Measurements from ENCODE around the gene B3GNT8. TPM values are rescaled to one million over a fixed set of nuclear protein-coding genes. Genes with fewer than 3 reads are reported as not detected.

Gene B3GNT8
- total and polyA plus RNA-seq, 2 experiments from 2014 or later: 5.3 to 17.7 TPM

DNA sequence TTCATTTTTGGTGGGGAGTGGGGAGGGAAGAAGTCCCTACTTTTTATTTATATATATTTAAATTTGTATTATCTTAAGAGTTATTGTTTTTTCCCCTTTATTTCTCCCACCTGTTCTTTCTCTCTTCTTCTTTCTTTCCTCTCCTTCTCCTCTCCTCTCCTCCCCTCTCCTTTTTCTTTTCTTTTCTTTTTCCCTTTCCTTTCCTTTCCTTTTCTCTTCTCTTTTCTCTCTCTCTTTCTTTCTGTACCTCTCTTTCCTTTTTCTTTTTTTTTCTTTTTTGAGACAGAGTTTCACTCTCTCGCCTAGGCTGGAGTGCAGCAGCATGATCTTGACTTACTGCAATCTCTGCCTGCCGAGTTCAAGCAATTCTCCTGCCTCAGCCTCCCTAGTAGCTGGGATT, 27.6 kb downstream of the B3GNT8 start:
- Histone ChIP-seq H3K4me3 (no peak overlapping the region), H3K9me2 (replicated peaks; ENCODE audit: insufficient read depth) (no peaks in the 10 kb centered on the region), H3K27ac (no peak overlapping the region), H2AFZ (no peak overlapping the region), H3K9me3 (ENCODE audit: low read depth) (no peaks in the 10 kb centered on the region), H3K36me3 (replicated peaks; ENCODE audit: insufficient read depth, low read depth) (no peaks in the 10 kb centered on the region), H3K4me2 (no peak overlapping the region), H3K79me2 (peaks cover 31% of the 10 kb centered on the region), H3K27me3 (no peaks in the 10 kb centered on the region), H3K4me1 (ENCODE audit: insufficient read depth) (peaks cover 3% of the 10 kb centered on the region), H4K20me1 (ENCODE audit: insufficient read depth, poor library complexity, severe bottlenecking) (no peaks in the 10 kb centered on the region)
- WGBS (ENCODE audit: low lambda C conversion rate, missing lambda C conversion rate): 98% methylated on average over 2 of the region's 2 CpGs
- no peak for TF ChIP-seq EZH2 (IDR thresholded peaks at IDR 0.05; ENCODE audit: borderline replicate concordance)
- no peak for TF ChIP-seq EZH2phosphoT487 (IDR thresholded peaks at IDR 0.05; ENCODE audit: low read depth, severe bottlenecking, unreplicated experiment)
- TF ChIP-seq, protein P1, sequence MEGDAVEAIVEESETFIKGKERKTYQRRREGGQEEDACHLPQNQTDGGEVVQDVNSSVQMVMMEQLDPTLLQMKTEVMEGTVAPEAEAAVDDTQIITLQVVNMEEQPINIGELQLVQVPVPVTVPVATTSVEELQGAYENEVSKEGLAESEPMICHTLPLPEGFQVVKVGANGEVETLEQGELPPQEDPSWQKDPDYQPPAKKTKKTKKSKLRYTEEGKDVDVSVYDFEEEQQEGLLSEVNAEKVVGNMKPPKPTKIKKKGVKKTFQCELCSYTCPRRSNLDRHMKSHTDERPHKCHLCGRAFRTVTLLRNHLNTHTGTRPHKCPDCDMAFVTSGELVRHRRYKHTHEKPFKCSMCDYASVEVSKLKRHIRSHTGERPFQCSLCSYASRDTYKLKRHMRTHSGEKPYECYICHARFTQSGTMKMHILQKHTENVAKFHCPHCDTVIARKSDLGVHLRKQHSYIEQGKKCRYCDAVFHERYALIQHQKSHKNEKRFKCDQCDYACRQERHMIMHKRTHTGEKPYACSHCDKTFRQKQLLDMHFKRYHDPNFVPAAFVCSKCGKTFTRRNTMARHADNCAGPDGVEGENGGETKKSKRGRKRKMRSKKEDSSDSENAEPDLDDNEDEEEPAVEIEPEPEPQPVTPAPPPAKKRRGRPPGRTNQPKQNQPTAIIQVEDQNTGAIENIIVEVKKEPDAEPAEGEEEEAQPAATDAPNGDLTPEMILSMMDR (IDR thresholded peaks at IDR 0.05; ENCODE audit: poor library complexity): no peak
- DNase-seq (ENCODE audit: low spot score): no peak

DNA sequence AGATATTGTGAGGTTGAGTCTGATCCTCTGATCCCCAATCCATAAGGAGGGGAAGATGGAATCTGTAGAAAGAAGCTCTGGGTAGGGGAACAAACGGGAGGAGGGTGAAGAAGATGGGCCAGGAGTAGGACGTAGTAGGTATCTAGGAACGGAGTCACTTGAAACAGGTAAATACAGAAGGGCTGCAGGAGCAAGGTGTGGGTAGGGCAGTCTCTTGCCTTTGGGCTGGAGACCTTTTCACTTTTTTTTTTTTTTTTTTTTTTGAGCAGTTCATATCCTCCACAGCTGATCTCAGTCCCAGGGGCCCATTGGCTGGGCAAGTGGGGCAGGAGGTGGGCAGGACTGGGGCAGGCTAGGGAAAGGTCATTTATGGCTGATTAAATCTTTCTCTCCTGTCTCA, 28.1 kb downstream of the B3GNT8 start:
- H3K4me2 ChIP-seq: peak overlapping the region; percentile 94
- no peak overlapping the region for H3K4me3 ChIP-seq
- 87% methylated on average over 3 of the region's 3 CpGs for WGBS (ENCODE audit: low lambda C conversion rate, missing lambda C conversion rate)
- no peak overlapping the region for H2AFZ ChIP-seq
- no peaks in the 10 kb centered on the region for H4K20me1 ChIP-seq (ENCODE audit: insufficient read depth, poor library complexity, severe bottlenecking)
- TF ChIP-seq EZH2phosphoT487 (IDR thresholded peaks at IDR 0.05; ENCODE audit: low read depth, severe bottlenecking, unreplicated experiment) (no peak), EZH2 (IDR thresholded peaks at IDR 0.05; ENCODE audit: borderline replicate concordance) (no peak)
- TF ChIP-seq, protein P1 (IDR thresholded peaks at IDR 0.05; ENCODE audit: poor library complexity): no peak
- peaks cover 3% of the 10 kb centered on the region for H3K4me1 ChIP-seq (ENCODE audit: insufficient read depth)
- no peaks in the 10 kb centered on the region for H3K27me3 ChIP-seq
- DNase-seq (ENCODE audit: low spot score): no peak
- H3K9me2 ChIP-seq (replicated peaks; ENCODE audit: insufficient read depth): no peaks in the 10 kb centered on the region
- peaks cover 31% of the 10 kb centered on the region for H3K79me2 ChIP-seq
- H3K9me3 ChIP-seq (ENCODE audit: low read depth): no peaks in the 10 kb centered on the region
- no peak overlapping the region for H3K27ac ChIP-seq
- no peaks in the 10 kb centered on the region for H3K36me3 ChIP-seq (replicated peaks; ENCODE audit: insufficient read depth, low read depth)

DNA sequence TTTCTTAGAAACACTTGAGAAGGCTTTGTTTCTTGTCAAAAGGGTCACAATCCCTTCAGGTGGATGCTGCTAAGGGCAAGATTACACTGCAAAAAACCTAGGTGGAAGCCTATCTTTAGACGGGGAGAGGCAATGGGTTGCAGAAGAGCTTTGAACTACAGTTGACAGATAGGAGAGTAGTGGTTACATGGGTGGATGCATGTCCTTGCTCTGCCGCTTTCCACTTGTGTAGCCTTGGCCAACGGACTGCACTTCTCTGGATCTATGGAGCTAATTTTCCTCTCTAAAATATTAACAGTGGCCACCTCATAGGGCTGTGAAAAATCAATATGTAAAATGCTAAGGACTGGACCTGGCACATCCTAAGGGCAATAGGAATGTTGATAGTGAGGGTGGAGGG, 28.6 kb downstream of the B3GNT8 start:
- no peaks in the 10 kb centered on the region for H3K9me2 ChIP-seq (replicated peaks; ENCODE audit: insufficient read depth)
- TF ChIP-seq EZH2 (IDR thresholded peaks at IDR 0.05; ENCODE audit: borderline replicate concordance) (no peak), EZH2phosphoT487 (IDR thresholded peaks at IDR 0.05; ENCODE audit: low read depth, severe bottlenecking, unreplicated experiment) (no peak)
- TF ChIP-seq, protein P1 (IDR thresholded peaks at IDR 0.05; ENCODE audit: poor library complexity): no peak

DNA sequence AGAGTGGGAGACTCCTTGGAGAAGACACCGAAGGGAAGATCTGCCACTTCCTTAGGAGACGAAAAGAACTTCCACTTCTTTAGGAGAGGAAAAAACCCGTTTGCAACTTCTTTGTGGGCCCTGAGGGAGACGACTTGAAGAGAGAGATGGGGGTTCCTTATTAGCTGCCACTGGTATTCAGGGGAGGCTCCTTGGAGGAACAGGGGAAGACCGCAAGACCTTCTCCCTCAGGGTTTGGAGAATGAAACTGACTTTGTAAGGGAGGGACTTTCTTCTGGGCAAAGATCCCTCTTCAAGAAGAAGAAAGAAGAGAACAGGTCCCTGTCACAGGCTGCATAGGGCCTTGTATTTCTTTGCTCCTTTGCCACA, 29.1 kb downstream of the B3GNT8 start:
- Histone ChIP-seq H3K9me3 (ENCODE audit: low read depth) (no peaks in the 10 kb centered on the region), H4K20me1 (ENCODE audit: insufficient read depth, poor library complexity, severe bottlenecking) (no peaks in the 10 kb centered on the region), H3K27ac (peak overlapping the region; percentile 89), H3K36me3 (replicated peaks; ENCODE audit: insufficient read depth, low read depth) (no peaks in the 10 kb centered on the region), H3K4me1 (ENCODE audit: insufficient read depth) (peaks cover 3% of the 10 kb centered on the region), H2AFZ (peak overlapping the region; percentile 2), H3K9me2 (replicated peaks; ENCODE audit: insufficient read depth) (no peaks in the 10 kb centered on the region), H3K27me3 (no peaks in the 10 kb centered on the region), H3K4me3 (peak overlapping the region; percentile 48), H3K4me2 (peak overlapping the region; percentile 94), H3K79me2 (peaks cover 31% of the 10 kb centered on the region)
- 2% methylated on average over 5 of the region's 5 CpGs for WGBS (ENCODE audit: low lambda C conversion rate, missing lambda C conversion rate)
- no peak for DNase-seq (ENCODE audit: low spot score)
- TF ChIP-seq, protein P1 (IDR thresholded peaks at IDR 0.05; ENCODE audit: poor library complexity): no peak
- TF ChIP-seq EZH2 (IDR thresholded peaks at IDR 0.05; ENCODE audit: borderline replicate concordance) (no peak), EZH2phosphoT487 (IDR thresholded peaks at IDR 0.05; ENCODE audit: low read depth, severe bottlenecking, unreplicated experiment) (no peak)

More for the DNA sequence above, 28.6 kb downstream of the B3GNT8 start:
- Histone ChIP-seq H3K27ac (peak overlapping the region; percentile 89), H3K4me1 (ENCODE audit: insufficient read depth) (peaks cover 3% of the 10 kb centered on the region), H4K20me1 (ENCODE audit: insufficient read depth, poor library complexity, severe bottlenecking) (no peaks in the 10 kb centered on the region), H2AFZ (no peak overlapping the region), H3K36me3 (replicated peaks; ENCODE audit: insufficient read depth, low read depth) (no peaks in the 10 kb centered on the region), H3K27me3 (no peaks in the 10 kb centered on the region), H3K4me2 (peak overlapping the region; percentile 94), H3K9me3 (ENCODE audit: low read depth) (no peaks in the 10 kb centered on the region), H3K79me2 (peaks cover 31% of the 10 kb centered on the region), H3K4me3 (peak overlapping the region; percentile 48)
- 76% methylated on average over 3 of the region's 3 CpGs for WGBS (ENCODE audit: low lambda C conversion rate, missing lambda C conversion rate)
- DNase-seq (ENCODE audit: low spot score): no peak

All from hepatocyte (in vitro differentiated cells).